ENCODE data around the gene POLD2. TPM values are rescaled to one million over a fixed set of nuclear protein-coding genes. Genes with fewer than 3 reads are reported as not detected.

POLD2 gene
- total and polyA plus RNA-seq, 2 donors (not counting 3 experiments of a cell fraction or from before 2014, with no cell fraction given) = 96.5 to 122 TPM

- no peaks in the 10 kb centered on the region for H3K79me2 ChIP-seq (ENCODE audit: control insufficient read depth, insufficient read depth, low read length)
- POLR2A ChIA-PET = no interaction called here
- no peak overlapping the region for H3K4me2 ChIP-seq (ENCODE audit: insufficient read depth, low read length)
- CTCF ChIA-PET = no interaction called here
- FAIRE-seq (no peak), DNase-seq (ENCODE audit: low read depth, low spot score) (no peak)
- intact Hi-C loops (cut with micrococcal nuclease) = no loop called here
- dilution Hi-C loops (cut with MboI; ENCODE audit: extremely low pct_ligation_motif_present, low sequenced_read_pairs) = no loop called here
- H3K4me1 ChIP-seq (ENCODE audit: control insufficient read depth, extremely low read depth, insufficient read depth, low read length) = no peaks in the 10 kb centered on the region
- no peaks in the 10 kb centered on the region for H3K9me1 ChIP-seq (replicated peaks; ENCODE audit: control insufficient read depth, extremely low read depth, insufficient read depth, low read length)
- no peaks in the 10 kb centered on the region for H4K20me1 ChIP-seq (replicated peaks; ENCODE audit: control insufficient read depth, extremely low read depth, insufficient read depth, low read length)
- H3K9me3 ChIP-seq (replicated peaks; ENCODE audit: control insufficient read depth, insufficient read depth, low read length) = no peaks in the 10 kb centered on the region
- H3K27ac ChIP-seq (ENCODE audit: insufficient read depth, low read depth, low read length) = no peak overlapping the region
- no TSS peak for BruUV-seq (replicated peaks)
- peaks cover 3 to 23% of the 10 kb centered on the region in 2 experiments for H3K36me3 ChIP-seq (ENCODE audit: control insufficient read depth in 2 of 2, extremely low read depth in 1 of 2, insufficient read depth in 2 of 2, low read length in 2 of 2)
- no peak overlapping the region for H3K9ac ChIP-seq (replicated peaks; ENCODE audit: extremely low read depth, insufficient read depth, low read length)
- no peak overlapping the region for H2AFZ ChIP-seq (ENCODE audit: low read depth, low read length)
- H3K27me3 ChIP-seq (ENCODE audit: control insufficient read depth in 2 of 2, insufficient read depth in 2 of 2, low read length in 2 of 2) = no peaks in the 10 kb centered on the region
- no peak for TF ChIP-seq CTCF (IDR thresholded peaks at IDR 0.05; ENCODE audit: extremely low read depth in 1 of 2, insufficient read depth in 1 of 2, low read depth in 1 of 2, low read length in 2 of 2)
- no peak overlapping the region for H3K4me3 ChIP-seq (replicated peaks in 1 of 3; ENCODE audit: insufficient read depth in 1 of 3, low read depth in 1 of 3, low read length in 3 of 3)
Measured at GRCh38 chr7:44112997-44113763, 10.2 kb downstream of the POLD2 start.

GRCh38 chr7:44112231-44112996 is 10.9 kb downstream of the POLD2 start:
- ChIA-PET CTCF (interaction anchor here (1.6 kb wide), 1 partner anchor 40 kb away, joined by 8 read pairs; no protein-coding TSS in a partner anchor), POLR2A (no interaction called here)
- no TSS peak for BruUV-seq (replicated peaks)
- dilution Hi-C loops (cut with MboI; ENCODE audit: extremely low pct_ligation_motif_present, low sequenced_read_pairs) = no loop called here
- Histone ChIP-seq H2AFZ (ENCODE audit: low read depth, low read length) (no peak overlapping the region), H3K36me3 (ENCODE audit: control insufficient read depth in 2 of 2, extremely low read depth in 1 of 2, insufficient read depth in 2 of 2, low read length in 2 of 2) (peaks cover 3 to 16% of the 10 kb centered on the region in 2 experiments), H4K20me1 (replicated peaks; ENCODE audit: control insufficient read depth, extremely low read depth, insufficient read depth, low read length) (no peaks in the 10 kb centered on the region), H3K9me3 (replicated peaks; ENCODE audit: control insufficient read depth, insufficient read depth, low read length) (no peaks in the 10 kb centered on the region), H3K4me2 (ENCODE audit: insufficient read depth, low read length) (no peak overlapping the region), H3K9me1 (replicated peaks; ENCODE audit: control insufficient read depth, extremely low read depth, insufficient read depth, low read length) (no peaks in the 10 kb centered on the region), H3K4me1 (ENCODE audit: control insufficient read depth, extremely low read depth, insufficient read depth, low read length) (no peaks in the 10 kb centered on the region), H3K27ac (ENCODE audit: insufficient read depth, low read depth, low read length) (no peak overlapping the region), H3K79me2 (ENCODE audit: control insufficient read depth, insufficient read depth, low read length) (no peaks in the 10 kb centered on the region), H3K4me3 (replicated peaks in 1 of 3; ENCODE audit: insufficient read depth in 1 of 3, low read depth in 1 of 3, low read length in 3 of 3) (no peak overlapping the region), H3K27me3 (ENCODE audit: control insufficient read depth in 2 of 2, insufficient read depth in 2 of 2, low read length in 2 of 2) (no peaks in the 10 kb centered on the region), H3K9ac (replicated peaks; ENCODE audit: extremely low read depth, insufficient read depth, low read length) (no peak overlapping the region)
- TF ChIP-seq POLR2AphosphoS5 (IDR thresholded peaks at IDR 0.05; ENCODE audit: insufficient read depth, low read depth, low read length) (peak; percentile 17), MAX (IDR thresholded peaks at IDR 0.05; ENCODE audit: insufficient read depth, insufficient read length) (no peak)
- FAIRE-seq = no peak
- intact Hi-C loops (cut with micrococcal nuclease) = no loop called here
- DNase-seq (ENCODE audit: low read depth, low spot score) = no peak
